Activated CD8-positive, alpha-beta memory T cell treated with anti-CD3 and anti-CD28 coated beads for 1 hour (primary cell): ENCODE data around the gene KRT24.
"Not testable (repeated sequence)": the region's sequence is repeated elsewhere in the genome, so short reads cannot be mapped to it uniquely, and the experiment has no call there.

Experiments
- DNase-seq, 2 donors: peaks; one replicate each; pipeline ENCODE4 v3.0.0-alpha.2; 2020; ENCODE audit warnings: low read depth in 1 of 2; ENCODE audit errors: extremely low read depth in 1 of 2

Gene KRT24

DNA sequence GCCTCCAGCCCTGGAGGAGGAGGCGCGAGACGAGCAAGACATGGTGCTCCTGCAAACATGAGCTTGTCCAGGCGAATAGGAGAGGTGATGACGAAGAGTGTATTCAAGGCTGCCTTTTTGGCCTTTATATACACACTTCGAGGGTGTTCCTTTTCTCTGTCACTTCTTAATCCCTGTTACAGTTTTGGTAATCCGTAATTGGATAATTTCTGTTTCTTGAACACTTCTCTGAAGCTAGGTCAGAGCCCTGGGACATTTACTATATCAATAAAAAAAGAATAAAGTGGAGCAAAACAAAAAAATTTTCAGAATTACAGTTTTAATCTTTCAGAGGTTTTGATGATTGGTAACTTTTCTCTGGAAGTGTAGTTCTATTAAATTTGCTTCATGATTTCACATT lies at the start of gene KRT24:
Gene KRT24, minus strand, starts transcription at position 101 of the 400 bp plus-strand sequence. Its CDS starts 59 bp downstream, at position 42.
- DNase-seq = no peak

- DNase-seq = no peak
Measured at GRCh38 chr17:40751065-40751464, 47.5 kb upstream of the KRT24 start.

GRCh38 chr17:40750391-40750790 lies 46.8 kb upstream of the KRT24 start:
- DNase-seq = no peak

DNA sequence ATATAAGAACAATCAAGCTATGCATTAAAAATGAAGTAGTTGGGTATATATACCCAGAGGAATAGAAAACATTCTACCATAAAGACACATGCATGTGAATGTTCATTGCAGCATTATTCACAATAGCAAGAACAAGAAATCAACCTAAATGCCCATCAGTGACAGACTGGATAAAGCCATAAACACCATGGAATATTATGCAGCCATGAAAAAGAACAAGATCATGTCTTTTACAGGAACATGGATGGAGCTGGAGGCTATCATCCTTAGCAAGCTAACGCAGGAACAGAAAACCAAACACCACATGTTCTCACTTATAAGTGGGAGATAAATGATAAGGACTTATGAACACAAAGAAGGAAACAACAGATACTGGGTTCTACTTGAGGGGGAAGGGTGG lies 45.1 kb upstream of the KRT24 start:
- DNase-seq = not testable (repeated sequence)

DNA sequence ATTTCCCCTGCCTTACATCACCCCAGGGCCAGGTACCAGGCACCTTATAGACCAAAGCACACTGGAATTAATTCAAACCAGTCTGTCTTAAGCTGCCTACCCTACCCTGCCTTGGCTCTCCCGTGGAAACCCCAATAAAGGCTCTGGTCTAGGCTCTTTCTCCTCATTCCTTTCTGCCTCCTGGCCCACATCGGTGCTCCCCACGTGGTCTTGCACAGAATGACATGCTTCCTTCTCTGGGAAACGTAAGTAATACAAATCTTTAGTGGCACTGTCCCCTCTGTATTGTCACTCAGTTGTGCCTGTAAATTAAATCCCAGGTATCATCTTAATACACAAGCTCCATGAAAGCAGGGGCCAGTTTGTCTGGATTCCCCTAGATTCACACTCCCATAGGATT lies 35.0 kb upstream of the KRT24 start:
- DNase-seq = no peak

- DNase-seq = no peak
Measured at GRCh38 chr17:40735016-40735415, 31.5 kb upstream of the KRT24 start.

GRCh38 chr17:40734018-40734417 lies 30.5 kb upstream of the KRT24 start:
- DNase-seq = no peak

GRCh38 chr17:40730970-40731369 lies 27.4 kb upstream of the KRT24 start:
- DNase-seq = no peak

GRCh38 chr17:40727447-40728231 lies 24.1 kb upstream of the KRT24 start:
- no peak for DNase-seq

GRCh38 chr17:40726919-40727318 lies 23.4 kb upstream of the KRT24 start:
- no peak for DNase-seq

- no peak for DNase-seq
Measured at GRCh38 chr17:40724656-40725055, 21.1 kb upstream of the KRT24 start.

DNA sequence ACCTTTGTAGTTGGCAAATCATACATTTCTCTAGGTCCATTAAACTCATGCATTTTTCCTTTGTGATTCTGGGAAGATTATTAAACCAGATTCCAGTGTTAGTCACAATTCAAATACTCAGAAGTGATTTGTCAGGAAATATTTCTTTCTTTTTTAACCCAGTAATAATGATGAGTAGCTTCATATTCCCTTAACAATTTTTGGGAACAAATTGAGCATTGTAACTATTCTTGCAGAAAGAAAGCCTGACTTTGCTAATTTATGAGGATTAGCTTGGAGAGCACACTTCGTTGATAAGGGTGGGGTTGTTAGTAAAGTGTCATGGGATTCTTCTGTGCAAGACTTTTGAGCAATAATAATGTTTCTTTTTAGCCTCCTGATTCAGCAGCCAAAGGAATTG lies 18.7 kb upstream of the KRT24 start:
- no peak for DNase-seq

GRCh38 chr17:40720899-40721298 lies 17.3 kb upstream of the KRT24 start:
- no peak for DNase-seq

- DNase-seq = no peak
Measured at GRCh38 chr17:40718930-40719329, 15.4 kb upstream of the KRT24 start.

DNA sequence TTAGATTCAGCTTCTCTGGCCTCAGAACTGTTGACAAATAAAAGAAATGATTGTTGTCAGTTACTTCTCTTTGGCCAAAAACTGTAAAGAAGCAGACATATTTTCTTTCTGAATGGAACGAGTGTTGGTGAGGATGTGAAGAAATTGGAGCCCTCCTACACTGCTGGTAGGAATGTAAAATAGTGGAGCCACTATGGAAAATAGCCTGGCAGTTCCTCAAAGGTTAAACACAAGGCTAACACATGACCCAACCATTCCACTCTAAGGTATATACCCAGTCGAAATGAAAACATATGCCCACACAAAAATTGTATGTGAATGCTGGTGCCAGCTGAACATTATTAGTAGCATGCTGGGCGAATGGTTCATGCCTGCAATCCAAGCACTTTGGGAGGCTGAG lies 14.2 kb upstream of the KRT24 start:
- no peak for DNase-seq

- DNase-seq = no peak
Measured at GRCh38 chr17:40714473-40714872, 10.9 kb upstream of the KRT24 start.

DNA sequence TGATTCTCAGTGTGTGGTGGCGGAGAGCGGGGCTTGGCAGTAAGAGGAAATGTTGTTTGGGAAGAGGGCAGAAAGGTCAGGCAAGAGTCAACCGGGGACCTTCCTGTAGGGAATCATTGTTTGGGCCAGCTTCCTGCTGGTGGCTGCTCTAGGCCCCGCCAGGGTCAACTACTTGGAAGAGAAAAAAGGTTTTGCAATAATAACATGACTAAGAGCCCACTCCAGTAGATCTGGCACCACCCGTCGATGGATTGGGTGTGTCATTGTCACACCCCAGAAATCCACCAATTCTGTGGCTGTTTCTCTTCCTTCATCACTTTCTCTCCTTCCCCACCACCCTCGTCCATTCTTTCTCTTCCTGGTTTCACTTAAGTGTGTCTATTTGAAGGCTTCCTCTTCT lies 4.2 kb upstream of the KRT24 start:
- DNase-seq = no peak

DNA sequence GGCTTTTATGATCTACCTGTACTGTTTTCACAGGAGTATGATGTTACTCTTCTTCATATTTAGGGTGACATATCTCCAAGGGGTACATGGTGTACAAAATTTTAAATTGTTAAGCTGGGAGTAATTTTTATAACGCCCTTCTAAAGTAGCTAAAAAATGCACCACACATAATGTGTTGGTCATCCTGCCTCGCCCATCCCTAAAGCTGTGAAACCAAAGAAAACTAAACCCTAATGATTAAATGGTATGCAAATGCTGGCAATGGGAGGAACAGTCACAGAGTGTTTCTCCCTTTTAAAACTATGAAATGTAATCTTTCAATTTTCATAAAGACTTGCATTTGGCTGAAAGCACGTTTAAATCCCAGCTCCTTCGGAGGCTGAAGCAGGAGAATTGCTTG lies 2.0 kb upstream of the KRT24 start:
- no peak for DNase-seq

DNA sequence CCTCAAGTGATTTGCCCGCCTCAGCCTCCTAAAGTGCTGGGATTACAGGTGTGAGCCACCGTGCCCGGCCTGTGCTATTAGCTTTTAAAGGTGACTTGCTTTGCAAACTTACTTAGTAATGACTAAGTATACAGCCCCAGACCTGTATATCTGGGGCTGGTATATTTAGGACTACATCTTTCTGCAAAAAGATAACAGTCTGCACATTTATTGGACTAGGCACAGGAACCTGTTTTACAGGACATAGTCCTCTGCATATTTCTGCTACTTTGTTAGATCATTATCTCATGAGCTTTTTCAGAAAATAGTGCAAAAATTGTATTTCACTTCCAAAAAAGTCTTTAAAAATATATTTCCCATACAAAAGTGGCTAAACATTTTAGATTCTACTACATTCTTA lies 1.3 kb downstream of the KRT24 start:
- DNase-seq = no peak

GRCh38 chr17:40699853-40700252 lies 3.7 kb downstream of the KRT24 start:
- no peak for DNase-seq

DNA sequence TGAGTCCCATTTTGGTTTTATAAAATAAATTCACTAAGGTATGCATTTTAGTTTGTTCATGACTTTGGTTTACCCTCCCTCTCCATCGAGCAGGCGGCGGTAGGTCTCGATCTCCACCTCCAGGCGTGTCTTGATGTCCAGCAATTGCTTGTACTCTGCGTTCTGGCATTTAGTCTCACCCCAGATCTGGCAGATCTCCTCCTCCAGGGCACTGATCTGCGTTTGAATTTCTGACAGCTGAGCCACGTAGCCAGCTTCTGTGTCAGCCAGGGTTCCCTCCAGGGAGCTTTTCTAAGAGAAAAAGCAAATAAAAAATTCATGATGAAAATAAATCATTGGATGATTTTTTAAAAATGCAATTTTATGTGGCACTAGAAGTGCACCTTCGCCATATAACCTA lies 4.2 kb downstream of the KRT24 start:
- DNase-seq = no peak

- no peak for DNase-seq
Measured at GRCh38 chr17:40697297-40697696, 6.3 kb downstream of the KRT24 start.

DNA sequence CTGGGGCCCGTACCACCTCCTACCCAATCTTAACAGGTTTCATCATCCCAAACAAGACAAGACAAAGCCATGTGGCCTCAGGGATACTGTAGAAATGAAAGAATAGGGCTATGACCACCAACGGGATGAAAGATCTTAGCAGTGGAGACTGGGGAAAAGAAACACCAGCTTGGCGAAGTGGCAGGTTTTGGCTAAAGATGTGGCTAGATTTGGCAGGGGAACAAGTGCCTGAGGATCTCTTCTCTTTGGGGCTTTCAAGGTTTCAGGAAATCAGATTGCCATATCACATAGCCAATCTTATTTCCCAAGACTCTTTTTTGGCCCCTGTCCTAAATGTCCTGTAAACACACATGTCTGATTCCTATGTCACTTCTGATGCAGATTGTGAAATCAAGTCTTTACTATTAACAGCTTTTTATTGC lies 6.9 kb downstream of the KRT24 start:
- no peak for DNase-seq
